Nucleus accumbens (tissue), 56 donors: ENCODE results near the gene PALM.
A peak's percentile ranks its signal among the peaks of the same experiment; 100 is the strongest.

Experiments
- DNase-seq, 56 donors: peaks; one replicate each; lab custom pipeline; 2025; lab: John Stamatoyannopoulos, UW

The PALM gene

GRCh38 chr19:746956-747355 lies 38.2 kb downstream of the PALM start:
- DNase-seq: no peak

DNA sequence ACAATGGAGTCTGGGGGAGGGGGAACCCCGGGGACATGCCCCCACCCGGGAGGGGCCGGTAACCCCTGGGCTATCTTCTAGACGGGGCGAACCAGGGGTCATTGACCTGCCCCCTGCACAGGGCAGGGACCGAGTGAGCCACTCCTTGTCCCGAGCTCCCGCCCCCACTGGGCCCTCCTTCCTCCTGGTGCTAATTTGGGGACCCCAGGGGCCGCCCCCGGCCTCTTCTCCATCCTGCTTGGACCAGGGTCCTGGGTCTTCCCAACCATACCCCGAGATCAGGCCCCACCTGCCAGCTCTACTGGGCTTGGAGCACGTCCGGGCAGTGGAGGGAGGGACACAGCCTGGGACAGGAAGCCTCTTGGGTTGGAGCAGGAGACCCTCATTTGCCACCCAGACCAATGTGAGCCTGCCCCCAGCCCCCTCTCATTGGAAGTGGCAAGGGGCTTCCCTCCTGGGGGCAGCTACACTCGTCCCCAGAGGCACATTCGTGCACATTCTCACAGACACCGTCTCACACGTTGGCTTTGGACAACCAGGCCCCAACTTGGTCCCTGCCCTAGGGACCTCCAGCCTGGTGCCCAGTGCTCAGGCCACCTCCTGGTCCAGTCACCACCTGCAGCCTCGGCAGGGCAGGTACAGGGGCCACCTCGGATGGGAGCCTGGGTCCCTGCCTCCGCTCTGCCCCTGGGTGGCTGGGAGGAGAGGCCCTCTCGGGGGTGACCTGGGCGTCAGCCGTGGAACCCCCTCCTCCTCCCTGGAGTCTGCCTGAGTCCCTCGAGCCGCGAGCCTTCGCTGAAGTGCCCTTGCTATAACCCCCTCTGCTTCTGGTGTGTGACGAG lies 38.9 kb downstream of the PALM start:
- no peak for DNase-seq

GRCh38 chr19:748274-748598 lies 39.5 kb downstream of the PALM start:
- no peak for DNase-seq

GRCh38 chr19:749811-750210 lies 41.1 kb downstream of the PALM start:
- no peak for DNase-seq

DNA sequence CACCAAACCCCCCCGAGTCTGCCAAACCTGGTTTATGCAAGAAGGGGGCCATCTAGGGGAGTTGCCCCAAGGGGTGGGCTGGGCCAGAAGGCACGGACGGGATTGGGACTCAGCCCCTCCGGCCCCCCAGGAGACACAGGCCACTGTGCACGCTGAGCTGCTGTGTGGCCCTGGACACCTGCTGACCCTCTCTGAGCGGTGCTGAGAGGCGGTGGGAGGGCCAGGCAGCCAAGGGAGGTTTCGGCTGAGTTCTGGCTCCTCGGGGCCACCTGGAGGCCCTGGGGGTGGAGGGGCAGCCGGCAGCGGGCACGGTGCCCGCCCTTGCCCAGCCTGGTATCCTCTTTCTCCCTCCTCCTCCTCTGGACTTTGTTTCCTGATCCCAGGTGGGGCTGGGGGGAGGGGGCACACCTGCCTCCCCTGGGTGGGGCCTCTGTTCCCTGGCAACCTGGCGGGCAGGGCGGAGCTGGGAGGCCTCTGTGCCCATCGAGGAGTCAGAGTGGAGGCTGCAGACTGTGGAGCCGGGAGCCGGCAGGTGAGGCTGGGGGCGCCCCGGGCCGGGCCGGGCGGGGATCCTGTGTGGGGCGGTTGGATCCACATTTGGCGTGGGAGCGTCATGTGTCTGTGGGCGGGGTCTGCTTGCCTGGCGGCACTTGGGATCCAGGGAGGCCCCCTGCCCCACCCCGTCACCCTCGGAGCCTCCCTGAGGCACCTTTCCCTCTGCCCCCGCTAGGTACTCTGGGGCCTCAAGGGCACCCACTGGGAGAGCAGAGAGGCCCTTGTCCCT lies 42.1 kb downstream of the PALM start, which contains the start of gene MISP:
Gene MISP (plus strand): TSS at position 473 of the 784 bp plus-strand sequence. CDS start 5,835 bp downstream, outside the sequence.
- peak in 1 of 56 donors; percentile 43 for DNase-seq

DNA sequence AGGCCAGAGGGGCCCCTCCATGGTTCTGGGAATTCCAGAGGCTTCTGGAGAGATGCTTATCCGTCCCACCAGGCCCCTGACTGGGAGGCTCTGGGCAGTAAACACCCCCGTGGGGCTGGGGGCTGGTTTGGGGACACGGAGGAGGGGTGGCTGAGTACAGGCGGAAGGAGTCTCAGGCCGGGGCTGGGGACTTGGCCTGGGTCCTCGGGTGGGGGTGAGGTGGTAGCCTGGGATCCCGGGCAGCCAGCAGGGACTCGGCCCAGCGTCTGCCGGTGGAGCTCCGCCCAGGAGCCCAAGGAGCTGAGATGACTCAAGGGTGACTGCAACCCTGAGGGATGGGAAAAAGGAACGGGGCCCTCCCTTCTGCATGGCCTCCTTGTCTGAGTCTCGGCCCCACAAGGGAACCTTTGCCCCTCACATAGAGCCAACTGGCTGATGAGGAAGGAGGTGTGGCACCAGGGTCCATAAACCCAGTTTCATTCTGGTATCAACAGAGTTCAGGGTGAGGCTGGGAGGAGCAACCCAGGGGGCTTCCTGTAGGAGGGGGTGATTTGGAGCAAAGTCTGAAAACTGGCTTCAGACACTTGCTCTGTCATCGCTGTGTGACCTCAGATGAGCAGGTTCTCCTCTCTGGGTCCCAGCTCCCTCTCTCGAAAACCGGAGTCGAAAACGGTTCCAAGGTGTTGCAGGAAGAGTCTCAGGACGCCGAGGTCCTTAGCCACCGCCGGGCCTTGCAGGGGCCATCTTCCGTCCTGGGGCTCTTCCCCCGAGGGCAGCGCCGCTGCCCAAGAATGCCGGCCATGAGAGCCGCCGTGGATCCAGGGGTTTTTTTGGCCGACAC lies 43.0 kb downstream of the PALM start:
- DNase-seq: no peak

GRCh38 chr19:752652-753517 lies 44.1 kb downstream of the PALM start:
- DNase-seq: no peak

DNA sequence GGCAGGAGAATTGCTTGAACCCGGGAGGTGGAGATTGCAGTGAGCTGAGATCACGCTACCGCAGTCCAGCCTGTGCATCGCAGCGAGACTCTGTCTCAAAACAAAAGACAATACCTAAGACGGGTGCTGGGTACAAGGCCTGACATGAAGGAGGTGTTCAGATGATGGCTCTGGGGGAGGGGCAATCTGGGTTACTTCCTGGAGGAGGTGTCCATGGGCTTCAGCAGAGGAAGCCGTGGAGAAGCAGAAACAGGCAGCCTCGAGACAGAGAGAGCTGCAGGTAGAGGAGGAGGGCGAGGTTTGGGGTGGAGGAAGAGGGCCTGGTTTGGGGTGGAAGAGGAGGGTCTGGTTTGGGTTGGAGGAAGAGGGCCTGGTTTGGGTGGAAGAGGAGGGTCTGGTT lies 45.8 kb downstream of the PALM start:
- no peak for DNase-seq

DNA sequence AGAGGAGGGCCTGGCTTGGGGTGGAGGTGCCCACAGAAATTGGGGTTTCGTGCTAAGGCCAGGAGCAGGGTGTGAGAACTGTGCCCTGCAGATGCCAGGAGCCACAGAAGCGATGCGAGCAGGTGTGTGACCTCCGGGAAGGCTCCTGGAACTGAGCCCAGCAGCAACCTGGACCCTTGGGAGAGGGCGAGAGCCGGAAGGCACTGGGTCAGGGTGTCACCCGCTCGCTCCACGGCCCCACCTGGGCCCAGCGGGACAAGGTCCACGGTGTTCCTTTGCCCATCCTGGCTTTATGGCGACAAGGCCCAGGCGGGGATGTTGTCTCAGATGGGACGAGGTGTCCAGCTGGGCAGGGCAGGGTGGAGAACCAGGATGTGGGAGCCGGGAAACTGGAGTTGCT lies 46.3 kb downstream of the PALM start:
- no peak for DNase-seq

DNA sequence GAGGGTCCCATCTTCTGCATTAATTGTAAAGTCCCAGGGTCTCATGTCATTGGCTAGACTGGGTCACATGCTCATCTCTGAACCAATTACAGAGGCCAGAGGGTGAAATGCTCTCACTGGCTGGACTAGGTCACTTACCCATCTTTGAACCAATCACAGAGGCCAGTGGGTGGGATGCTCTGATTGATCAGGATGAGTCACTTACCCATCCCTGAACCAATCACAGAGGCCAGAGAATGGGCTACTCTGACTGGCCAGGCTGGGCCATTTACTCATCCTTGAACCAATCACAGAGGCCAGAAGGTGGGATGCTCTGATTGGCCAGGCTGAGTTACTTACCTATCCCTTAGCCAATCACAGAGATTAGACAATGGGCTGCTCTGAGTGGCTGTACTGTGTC lies 47.5 kb downstream of the PALM start:
- DNase-seq: peak in 2 of 56 donors; percentile 3 to 35

GRCh38 chr19:756821-757688 lies 48.3 kb downstream of the PALM start:
- DNase-seq: no peak

- DNase-seq: no peak
Observed at GRCh38 chr19:757811-758668, 49.3 kb downstream of the PALM start.

DNA sequence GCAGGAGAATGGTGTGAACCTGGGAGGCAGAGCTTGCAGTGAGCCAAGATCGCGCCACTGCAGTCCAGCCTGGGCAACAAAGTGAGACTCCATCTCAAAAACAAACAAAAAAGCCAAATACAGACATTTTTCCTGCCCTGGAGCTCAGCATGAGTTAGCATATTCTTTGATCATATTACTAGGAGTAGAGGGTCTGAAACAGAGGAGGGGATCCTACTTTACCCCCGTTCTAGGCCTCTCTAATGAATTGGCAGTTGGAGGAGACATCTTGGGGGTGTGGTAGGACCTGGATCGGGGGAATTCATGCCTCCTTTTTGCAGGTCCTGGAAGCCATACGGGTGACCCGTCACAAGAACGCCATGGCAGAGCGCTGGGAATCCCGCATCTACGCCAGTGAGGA lies 54.4 kb downstream of the PALM start:
- no peak for DNase-seq

- no peak for DNase-seq
Observed at GRCh38 chr19:763869-764268, 55.1 kb downstream of the PALM start.

DNA sequence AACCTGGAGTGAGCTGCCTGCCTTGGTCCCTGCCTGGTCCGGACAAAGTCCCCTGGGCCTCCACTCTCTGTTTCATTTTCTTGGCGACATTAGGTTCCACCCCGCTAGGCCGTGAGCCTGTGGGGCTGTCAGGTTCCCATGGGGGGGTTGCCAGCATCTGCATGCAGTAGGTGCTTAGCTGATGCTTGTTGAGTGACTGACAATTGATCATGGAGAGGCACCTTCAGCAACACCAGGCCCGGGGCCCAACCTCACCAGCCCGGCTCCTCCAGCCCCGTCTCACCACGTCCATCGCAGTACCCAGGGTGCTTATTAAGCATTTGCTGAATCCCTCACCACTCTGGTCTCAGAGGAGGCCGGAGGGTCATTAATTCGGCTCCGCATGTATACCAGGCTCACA lies 55.6 kb downstream of the PALM start:
- DNase-seq: no peak

GRCh38 chr19:765179-765738 lies 56.5 kb downstream of the PALM start:
- no peak for DNase-seq

- DNase-seq: no peak
Observed at GRCh38 chr19:768424-768823, 59.7 kb downstream of the PALM start.

GRCh38 chr19:769616-770015 lies 60.9 kb downstream of the PALM start:
- no peak for DNase-seq
